HS-27A (cell line): ENCODE data around the gene ARHGEF2.

Experiments used
- DNase-seq: peaks from one replicate; pipeline ENCODE4 v3.0.0-alpha.2; 2012; ENCODE audit warnings: low read depth, missing footprints

Gene ARHGEF2

GRCh38 chr1:155978325-155978972 is at the start of gene ARHGEF2:
ARHGEF2 (minus strand) TSS chr1:155978547; CDS start chr1:155978427, 120 bp downstream.
- no peak for DNase-seq

- DNase-seq: no peak
Observed at GRCh38 chr1:156026588-156026987, 48.2 kb upstream of the ARHGEF2 start.

DNA sequence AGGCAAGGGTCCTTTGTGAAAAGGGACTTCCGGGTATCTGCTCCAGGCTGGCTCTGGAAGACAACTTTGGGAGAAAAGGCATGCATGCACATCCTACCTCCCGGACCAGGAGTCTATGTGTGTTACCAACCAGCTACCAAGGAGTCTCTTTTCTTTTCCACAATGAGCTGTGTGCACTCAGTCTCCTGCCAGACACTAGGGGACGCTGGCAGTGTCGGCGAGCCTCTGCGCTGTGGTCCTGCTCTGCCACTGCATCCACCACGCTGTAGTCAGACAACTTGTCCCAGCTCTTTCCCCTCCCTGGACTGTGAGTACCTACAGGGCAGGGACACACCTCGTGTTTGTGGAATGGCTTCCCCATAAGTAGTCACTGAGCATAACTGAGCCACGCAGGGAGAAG is 47.5 kb upstream of the ARHGEF2 start:
- DNase-seq: no peak

GRCh38 chr1:156024801-156025200 is 46.5 kb upstream of the ARHGEF2 start:
- DNase-seq: no peak

- DNase-seq: no peak
Observed at GRCh38 chr1:156021954-156022353, 43.6 kb upstream of the ARHGEF2 start.

DNA sequence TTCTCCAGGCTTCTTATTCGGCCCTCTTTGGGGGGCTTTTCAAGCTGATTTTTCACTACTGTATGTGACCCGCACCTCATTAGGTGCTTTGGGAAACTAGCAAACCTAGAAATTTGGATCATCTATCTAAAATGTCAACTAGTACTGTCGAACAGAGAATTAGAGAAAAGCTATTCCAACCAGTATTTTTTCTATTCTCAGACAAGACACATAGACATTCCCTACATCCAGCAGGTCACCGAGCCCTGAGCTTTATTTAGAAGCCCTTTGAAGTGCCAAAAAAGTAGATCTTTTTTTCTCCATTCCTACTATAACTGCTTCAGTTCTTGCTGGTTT is 42.7 kb upstream of the ARHGEF2 start:
- DNase-seq: no peak

GRCh38 chr1:156020293-156021092 is 42.1 kb upstream of the ARHGEF2 start, which contains the start of gene SSR2:
SSR2 (minus strand) TSS chr1:156020951; CDS start chr1:156020167, 784 bp downstream.
- peak; percentile 76 for DNase-seq

GRCh38 chr1:156019946-156020292 is 41.6 kb upstream of the ARHGEF2 start:
- DNase-seq: no peak

GRCh38 chr1:156014829-156015228 is 36.5 kb upstream of the ARHGEF2 start:
- DNase-seq: no peak

- DNase-seq: no peak
Observed at GRCh38 chr1:156012051-156012817, 33.9 kb upstream of the ARHGEF2 start.

DNA sequence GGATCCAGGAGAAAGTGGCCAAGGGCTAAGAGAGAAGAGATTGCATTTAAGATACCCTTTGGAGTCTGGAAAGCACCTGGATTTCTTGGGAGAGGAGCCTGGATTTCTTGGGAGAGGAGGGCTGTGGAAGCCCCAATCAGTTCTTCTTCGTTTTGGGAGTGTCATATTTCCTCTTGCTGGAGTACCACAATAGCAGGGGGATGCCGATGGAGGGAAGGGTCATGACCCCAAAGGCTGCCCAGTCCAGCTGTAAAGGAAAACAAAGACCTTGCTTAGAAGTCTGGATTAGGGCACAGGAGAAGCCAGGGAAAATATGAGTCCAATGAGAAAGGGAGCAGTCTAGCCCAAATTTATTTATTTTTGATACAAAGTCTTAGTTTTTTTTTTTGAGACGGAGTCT is 31.1 kb upstream of the ARHGEF2 start:
- DNase-seq: no peak

DNA sequence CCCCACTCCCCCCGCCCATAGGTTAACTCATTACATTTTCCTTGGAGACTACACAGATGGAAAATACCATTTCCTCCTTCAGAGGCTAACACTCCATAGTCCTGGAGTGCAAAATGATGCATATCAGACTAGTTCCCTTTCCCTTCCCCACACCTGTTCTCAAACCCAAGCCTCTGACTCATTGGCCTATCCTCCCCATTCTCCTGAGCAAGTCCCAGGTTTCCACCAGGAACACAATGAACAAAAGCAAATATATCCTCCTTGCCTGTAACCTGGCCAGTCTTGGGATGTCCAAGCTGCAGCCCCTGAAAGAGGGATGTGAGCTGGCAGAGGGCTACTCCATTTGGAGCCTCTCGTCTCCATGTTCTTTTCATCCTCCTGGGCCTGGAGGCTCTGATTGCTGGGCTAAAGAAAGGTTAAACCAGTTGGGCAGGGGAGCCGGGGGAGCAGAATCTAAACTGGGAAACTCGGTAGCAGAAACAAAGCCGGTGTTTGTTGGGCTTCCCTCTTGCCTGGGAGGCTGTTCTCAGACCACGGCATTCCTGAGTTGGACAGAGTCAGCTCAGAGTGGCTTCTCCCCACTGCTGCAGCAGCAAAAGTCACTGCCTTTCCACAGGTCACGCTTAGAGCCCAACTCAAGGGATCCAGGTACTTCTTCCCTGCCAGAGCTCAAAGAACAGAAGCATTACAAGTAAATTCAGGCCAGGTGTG is 28.5 kb upstream of the ARHGEF2 start:
- no peak for DNase-seq

- DNase-seq: no peak
Observed at GRCh38 chr1:156004843-156005584, 26.7 kb upstream of the ARHGEF2 start.

DNA sequence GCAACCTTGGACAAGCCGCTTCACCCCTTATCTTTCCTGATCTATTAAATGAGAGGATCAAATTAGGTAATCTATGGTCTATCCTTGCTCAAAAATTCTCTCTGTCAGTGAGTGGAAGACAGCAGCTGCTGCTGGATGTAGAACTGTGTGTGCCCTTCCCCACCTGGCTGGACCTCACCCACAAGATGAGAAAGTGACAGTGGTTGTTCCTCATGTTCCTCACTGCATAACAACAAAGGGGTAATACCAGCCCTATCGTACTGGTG is 25.5 kb upstream of the ARHGEF2 start:
- DNase-seq: no peak

- no peak for DNase-seq
Observed at GRCh38 chr1:156002188-156002911, 24.0 kb upstream of the ARHGEF2 start.

GRCh38 chr1:156001662-156002171 is 23.4 kb upstream of the ARHGEF2 start:
- no peak for DNase-seq

DNA sequence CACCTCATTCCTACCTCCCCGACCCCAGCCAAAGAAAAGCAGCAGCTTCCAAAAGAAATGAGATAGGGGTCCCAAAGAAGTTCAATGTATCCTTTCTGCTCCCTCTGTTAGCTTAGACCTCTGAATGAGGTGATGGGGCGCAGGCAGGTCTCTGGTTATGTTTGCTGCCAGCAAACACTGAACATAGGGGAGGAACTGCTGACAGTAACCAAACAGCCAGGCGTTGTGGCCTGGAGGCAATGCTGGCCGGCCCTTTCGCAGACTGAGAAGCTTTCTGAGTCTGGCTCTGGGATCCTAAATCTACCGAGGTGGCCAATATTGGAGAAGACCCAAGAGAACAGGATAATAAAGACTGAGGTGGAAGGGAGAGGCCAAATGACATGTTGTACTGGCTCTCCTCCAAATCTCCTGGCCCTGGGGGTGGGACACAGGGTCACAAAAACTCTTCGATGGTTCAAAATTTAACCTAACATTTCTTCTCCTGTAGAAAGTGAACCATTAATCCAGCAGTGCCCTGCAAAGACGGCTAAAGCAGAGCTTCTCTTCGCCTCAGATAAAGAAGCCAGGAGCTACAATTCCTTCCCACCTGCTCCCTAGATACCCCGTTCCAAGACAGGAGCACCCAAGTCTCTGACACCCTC is 22.8 kb upstream of the ARHGEF2 start:
- DNase-seq: no peak

DNA sequence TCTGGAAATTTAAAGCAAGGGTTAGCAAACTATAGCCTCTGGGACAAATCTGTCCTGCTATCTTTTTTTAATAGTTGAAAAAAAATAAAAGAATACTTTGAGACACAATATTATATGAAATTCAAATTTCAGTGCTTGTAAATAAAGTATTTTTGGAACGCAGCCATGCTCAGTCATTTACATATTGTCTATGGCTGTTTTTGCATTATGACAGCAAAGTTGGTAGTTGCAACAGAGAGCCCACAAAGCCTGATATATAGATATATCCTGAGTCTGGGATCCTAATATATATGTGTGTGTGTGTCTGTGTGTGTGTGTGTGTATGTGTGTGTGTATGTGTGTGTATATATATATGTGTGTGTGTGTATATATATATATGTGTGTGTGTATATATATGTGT is 21.6 kb upstream of the ARHGEF2 start:
- no peak for DNase-seq

DNA sequence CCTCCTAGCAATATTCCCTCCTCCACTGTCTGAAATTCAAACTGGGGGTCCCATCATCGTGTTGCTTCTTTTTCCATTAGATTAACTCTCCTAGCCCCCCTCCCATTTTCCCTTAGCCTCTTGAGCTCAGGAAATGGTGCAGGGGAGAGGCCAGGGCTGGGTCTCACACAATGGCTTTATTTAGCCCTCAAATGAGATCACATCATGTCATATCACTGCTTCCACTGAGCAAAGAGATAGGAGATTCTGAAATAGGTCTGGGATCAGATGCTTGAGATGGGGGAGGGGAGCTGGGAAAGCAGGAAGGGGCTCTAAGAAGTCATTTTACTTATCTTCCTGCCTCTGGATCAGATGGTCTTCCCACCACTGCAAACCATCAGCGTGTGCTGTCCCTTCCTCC is 17.8 kb upstream of the ARHGEF2 start:
- DNase-seq: no peak

- DNase-seq: no peak
Observed at GRCh38 chr1:155993595-155993994, 15.2 kb upstream of the ARHGEF2 start.
